HL-60 (cell line): ENCODE data around the gene IFNG-AS1.

Source experiments
- DNase-seq, 2 experiments: peaks; one replicate each; pipeline ENCODE4 v3.0.0-alpha.2; 2010 to 2020; ENCODE audit warnings: low read depth in 1 of 2, low spot score in 1 of 2
- H3K27ac ChIP-seq: fragments of 250-450 bp; sonication (Bioruptor Pico); replicated peaks from 2 replicates; pipeline ENCODE4 v1.5.1; 2020; ENCODE audit warnings: mild to moderate bottlenecking, moderate library complexity
- H3K27me3 ChIP-seq: fragments of 250-450 bp; sonication (Bioruptor Pico); 2 replicates; pipeline ENCODE4 v1.5.1; 2021; ENCODE audit warnings: mild to moderate bottlenecking, moderate library complexity; ENCODE audit not compliant: insufficient read depth, poor library complexity, severe bottlenecking
- H3K4me3 ChIP-seq: replicated peaks from 2 replicates; pipeline ENCODE4 v1.5.1; 2011; ENCODE audit warnings: mild to moderate bottlenecking, control low read depth, low read length; ENCODE audit not compliant: insufficient read depth
- CTCF ChIP-seq: IDR thresholded peaks from one replicate; pipeline ENCODE4 v1.5.1; 2011; ENCODE audit warnings: low read length, control low read depth, inconsistent platforms; ENCODE audit not compliant: insufficient read depth
- GABPA ChIP-seq: IDR thresholded peaks from 2 replicates; pipeline ENCODE4 v1.6.1; 2012; ENCODE audit warnings: low read depth
- POLR2AphosphoS5 ChIP-seq: IDR thresholded peaks from 2 replicates; pipeline ENCODE4 v1.6.1; 2012; ENCODE audit warnings: low read depth
- SPI1 ChIP-seq: IDR thresholded peaks from 2 replicates; pipeline ENCODE4 v1.6.1; 2012; ENCODE audit warnings: low read depth, mild to moderate bottlenecking, borderline replicate concordance
- TF ChIP-seq, protein P1 (sequence below): IDR thresholded peaks from 2 replicates; pipeline ENCODE4 v1.6.1; 2012; ENCODE audit warnings: low read depth; ENCODE audit not compliant: insufficient replicate concordance

IFNG-AS1 gene

DNA sequence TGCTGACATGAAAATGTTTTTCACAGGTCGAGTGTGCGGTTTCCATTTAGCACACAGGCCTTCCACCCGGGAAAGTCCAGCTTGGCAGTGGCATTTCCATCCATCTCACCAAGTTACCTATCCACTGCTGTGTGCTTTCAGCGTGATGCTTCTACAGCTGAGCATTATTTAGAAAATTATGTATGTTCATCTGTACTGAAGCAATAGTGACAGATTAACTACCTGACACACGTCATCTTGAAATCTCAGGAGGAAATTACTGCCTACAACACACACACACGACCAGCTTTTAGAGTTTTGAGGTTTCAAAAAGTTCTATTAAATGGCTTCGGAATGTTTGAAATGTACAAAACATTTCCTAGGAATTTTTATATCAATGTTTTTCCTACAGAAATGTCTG is 39.4 kb downstream of the IFNG-AS1 start:
- Histone ChIP-seq H3K4me3 (no peak overlapping the region), H3K27ac (no peak overlapping the region), H3K27me3 (no peaks in the 10 kb centered on the region)
- DNase-seq, result no peak
- no peak for TF ChIP-seq SPI1
- TF ChIP-seq, protein P1, sequence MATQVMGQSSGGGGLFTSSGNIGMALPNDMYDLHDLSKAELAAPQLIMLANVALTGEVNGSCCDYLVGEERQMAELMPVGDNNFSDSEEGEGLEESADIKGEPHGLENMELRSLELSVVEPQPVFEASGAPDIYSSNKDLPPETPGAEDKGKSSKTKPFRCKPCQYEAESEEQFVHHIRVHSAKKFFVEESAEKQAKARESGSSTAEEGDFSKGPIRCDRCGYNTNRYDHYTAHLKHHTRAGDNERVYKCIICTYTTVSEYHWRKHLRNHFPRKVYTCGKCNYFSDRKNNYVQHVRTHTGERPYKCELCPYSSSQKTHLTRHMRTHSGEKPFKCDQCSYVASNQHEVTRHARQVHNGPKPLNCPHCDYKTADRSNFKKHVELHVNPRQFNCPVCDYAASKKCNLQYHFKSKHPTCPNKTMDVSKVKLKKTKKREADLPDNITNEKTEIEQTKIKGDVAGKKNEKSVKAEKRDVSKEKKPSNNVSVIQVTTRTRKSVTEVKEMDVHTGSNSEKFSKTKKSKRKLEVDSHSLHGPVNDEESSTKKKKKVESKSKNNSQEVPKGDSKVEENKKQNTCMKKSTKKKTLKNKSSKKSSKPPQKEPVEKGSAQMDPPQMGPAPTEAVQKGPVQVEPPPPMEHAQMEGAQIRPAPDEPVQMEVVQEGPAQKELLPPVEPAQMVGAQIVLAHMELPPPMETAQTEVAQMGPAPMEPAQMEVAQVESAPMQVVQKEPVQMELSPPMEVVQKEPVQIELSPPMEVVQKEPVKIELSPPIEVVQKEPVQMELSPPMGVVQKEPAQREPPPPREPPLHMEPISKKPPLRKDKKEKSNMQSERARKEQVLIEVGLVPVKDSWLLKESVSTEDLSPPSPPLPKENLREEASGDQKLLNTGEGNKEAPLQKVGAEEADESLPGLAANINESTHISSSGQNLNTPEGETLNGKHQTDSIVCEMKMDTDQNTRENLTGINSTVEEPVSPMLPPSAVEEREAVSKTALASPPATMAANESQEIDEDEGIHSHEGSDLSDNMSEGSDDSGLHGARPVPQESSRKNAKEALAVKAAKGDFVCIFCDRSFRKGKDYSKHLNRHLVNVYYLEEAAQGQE, result no peak
- TF ChIP-seq GABPA, result no peak

GRCh38 chr12:68030248-68030647 is 41.0 kb downstream of the IFNG-AS1 start:
- no peak overlapping the region for H3K4me3 ChIP-seq
- DNase-seq, result no peak
- no peaks in the 10 kb centered on the region for H3K27me3 ChIP-seq
- no peak overlapping the region for H3K27ac ChIP-seq
- no peak for TF ChIP-seq CTCF
- no peak for TF ChIP-seq GABPA
- no peak for TF ChIP-seq SPI1
- TF ChIP-seq, protein P1, result no peak
- TF ChIP-seq POLR2AphosphoS5, result no peak

GRCh38 chr12:68031174-68031573 is 41.9 kb downstream of the IFNG-AS1 start:
- TF ChIP-seq POLR2AphosphoS5, result no peak
- TF ChIP-seq GABPA, result no peak
- no peak for TF ChIP-seq SPI1
- no peak for TF ChIP-seq CTCF
- TF ChIP-seq, protein P1, result no peak
- Histone ChIP-seq H3K4me3 (no peak overlapping the region), H3K27ac (no peak overlapping the region), H3K27me3 (no peaks in the 10 kb centered on the region)
- no peak for DNase-seq
